Lower leg skin (tissue), 4 donors: Measurements from ENCODE around the gene PPP2R5E. TPM values are rescaled to one million over a fixed set of nuclear protein-coding genes. Genes with fewer than 3 reads are reported as not detected.

Source experiments
- DNase-seq, 2 donors: peaks; one replicate each; pipeline ENCODE4 v3.0.0-alpha.2; 2019; ENCODE audit warnings: low spot score in 2 of 2
- H3K4me3 ChIP-seq: fragments of 200-600 bp; sonication (generic); 2 replicates; pipeline ENCODE4 v1.5.1; 2017; ENCODE audit warnings: mild to moderate bottlenecking, low read depth; ENCODE audit not compliant: poor library complexity, severe bottlenecking
- CTCF ChIP-seq, 3 donors: fragments of 450-650 bp; IDR thresholded peaks; one replicate each; pipeline ENCODE4 v1.5.1; 2016; ENCODE audit warnings: antibody characterized with exemption in 3 of 3, mild to moderate bottlenecking in 3 of 3, moderate library complexity in 2 of 3
- POLR2A ChIP-seq, 2 donors: fragments of 450-650 bp; IDR thresholded peaks; one replicate each; pipeline ENCODE4 v1.6.1; 2016 to 2017; ENCODE audit warnings: antibody characterized with exemption in 2 of 2, mild to moderate bottlenecking in 1 of 2, moderate library complexity in 1 of 2
- WGBS, 2 donors: methylation state at CpG; one replicate each; pipeline ENCODE4 v1.1.5; 2018; 5-methylcytosine and 5-hydroxymethylcytosine counted together
- intact Hi-C: fragments of 100-400 bp; cut with DNase I; formaldehyde crosslinking; loops from one replicate; pipeline ENCODE4 v1.15.0; 2023; ENCODE audit warnings: low total_unique reads
- total RNA-seq, 4 donors: library from RNA; depleted of rRNA; stranded (reverse); fragments of >200 nt; gene quantifications; one replicate each; pipeline ENCODE4 v1.1.0, GENCODE V29; 2016

Gene PPP2R5E
- total RNA-seq, 4 donors from 2014 or later, result 15.0 to 22.5 (median 18.2) TPM

- DNase-seq, result no peak
- 39 to 52% methylated on average over 1 of the region's 1 CpG for WGBS, 2 donors
- TF ChIP-seq POLR2A (IDR thresholded peaks at IDR 0.05) (no peak), CTCF (IDR thresholded peaks at IDR 0.05) (no peak)
- H3K4me3 ChIP-seq, result no peak overlapping the region
- intact Hi-C loops, result no loop called here
Measured at GRCh38 chr14:63468294-63468693, 74.9 kb downstream of the PPP2R5E start.

GRCh38 chr14:63467440-63468072, 75.6 kb downstream of the PPP2R5E start:
- 71 to 74% methylated on average over 4 of the region's 4 CpGs for WGBS, 2 donors

GRCh38 chr14:63465347-63465746, 77.8 kb downstream of the PPP2R5E start:
- intact Hi-C loops, result no loop called here
- TF ChIP-seq CTCF (IDR thresholded peaks at IDR 0.05) (no peak), POLR2A (IDR thresholded peaks at IDR 0.05) (no peak)
- no peak for DNase-seq
- 88 to 89% methylated on average over 8 of the region's 8 CpGs for WGBS, 2 donors
- H3K4me3 ChIP-seq, result no peak overlapping the region

More at GRCh38 chr14:63467440-63468072, 75.6 kb downstream of the PPP2R5E start:
- no peak for TF ChIP-seq CTCF (IDR thresholded peaks at IDR 0.05)
- TF ChIP-seq POLR2A (IDR thresholded peaks at IDR 0.05), result no peak
- no peak for DNase-seq
- no peak overlapping the region for H3K4me3 ChIP-seq
- intact Hi-C loops, result no loop called here

- no peak overlapping the region for H3K4me3 ChIP-seq
- no peak for DNase-seq
- intact Hi-C loops, result no loop called here
- 47 to 48% methylated on average over 4 of the region's 4 CpGs for WGBS, 2 donors
- TF ChIP-seq POLR2A (IDR thresholded peaks at IDR 0.05), result no peak
- TF ChIP-seq CTCF (IDR thresholded peaks at IDR 0.05), result no peak
Measured at GRCh38 chr14:63460680-63461369, 82.4 kb downstream of the PPP2R5E start.

GRCh38 chr14:63459738-63460137, 83.4 kb downstream of the PPP2R5E start:
- TF ChIP-seq CTCF (IDR thresholded peaks at IDR 0.05) (no peak), POLR2A (IDR thresholded peaks at IDR 0.05) (no peak)
- H3K4me3 ChIP-seq, result no peak overlapping the region
- intact Hi-C loops, result no loop called here
- WGBS, 2 donors, result 41 to 50% methylated on average over 6 of the region's 6 CpGs
- no peak for DNase-seq
